ENCODE measurements around the gene MARCHF7. TPM values are rescaled to one million over a fixed set of nuclear protein-coding genes. Genes with fewer than 3 reads are reported as not detected.
"Not testable (repeated sequence)": the region's sequence is repeated elsewhere in the genome, so short reads cannot be mapped to it uniquely, and the experiment has no call there.

Gene MARCHF7, protein sequence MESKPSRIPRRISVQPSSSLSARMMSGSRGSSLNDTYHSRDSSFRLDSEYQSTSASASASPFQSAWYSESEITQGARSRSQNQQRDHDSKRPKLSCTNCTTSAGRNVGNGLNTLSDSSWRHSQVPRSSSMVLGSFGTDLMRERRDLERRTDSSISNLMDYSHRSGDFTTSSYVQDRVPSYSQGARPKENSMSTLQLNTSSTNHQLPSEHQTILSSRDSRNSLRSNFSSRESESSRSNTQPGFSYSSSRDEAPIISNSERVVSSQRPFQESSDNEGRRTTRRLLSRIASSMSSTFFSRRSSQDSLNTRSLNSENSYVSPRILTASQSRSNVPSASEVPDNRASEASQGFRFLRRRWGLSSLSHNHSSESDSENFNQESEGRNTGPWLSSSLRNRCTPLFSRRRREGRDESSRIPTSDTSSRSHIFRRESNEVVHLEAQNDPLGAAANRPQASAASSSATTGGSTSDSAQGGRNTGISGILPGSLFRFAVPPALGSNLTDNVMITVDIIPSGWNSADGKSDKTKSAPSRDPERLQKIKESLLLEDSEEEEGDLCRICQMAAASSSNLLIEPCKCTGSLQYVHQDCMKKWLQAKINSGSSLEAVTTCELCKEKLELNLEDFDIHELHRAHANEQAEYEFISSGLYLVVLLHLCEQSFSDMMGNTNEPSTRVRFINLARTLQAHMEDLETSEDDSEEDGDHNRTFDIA
- 100 to 1,000 TPM in 2 of 4 donors, 10 to 100 TPM in 2; 86.6 to 129 (median 108) TPM for total RNA-seq

DNA sequence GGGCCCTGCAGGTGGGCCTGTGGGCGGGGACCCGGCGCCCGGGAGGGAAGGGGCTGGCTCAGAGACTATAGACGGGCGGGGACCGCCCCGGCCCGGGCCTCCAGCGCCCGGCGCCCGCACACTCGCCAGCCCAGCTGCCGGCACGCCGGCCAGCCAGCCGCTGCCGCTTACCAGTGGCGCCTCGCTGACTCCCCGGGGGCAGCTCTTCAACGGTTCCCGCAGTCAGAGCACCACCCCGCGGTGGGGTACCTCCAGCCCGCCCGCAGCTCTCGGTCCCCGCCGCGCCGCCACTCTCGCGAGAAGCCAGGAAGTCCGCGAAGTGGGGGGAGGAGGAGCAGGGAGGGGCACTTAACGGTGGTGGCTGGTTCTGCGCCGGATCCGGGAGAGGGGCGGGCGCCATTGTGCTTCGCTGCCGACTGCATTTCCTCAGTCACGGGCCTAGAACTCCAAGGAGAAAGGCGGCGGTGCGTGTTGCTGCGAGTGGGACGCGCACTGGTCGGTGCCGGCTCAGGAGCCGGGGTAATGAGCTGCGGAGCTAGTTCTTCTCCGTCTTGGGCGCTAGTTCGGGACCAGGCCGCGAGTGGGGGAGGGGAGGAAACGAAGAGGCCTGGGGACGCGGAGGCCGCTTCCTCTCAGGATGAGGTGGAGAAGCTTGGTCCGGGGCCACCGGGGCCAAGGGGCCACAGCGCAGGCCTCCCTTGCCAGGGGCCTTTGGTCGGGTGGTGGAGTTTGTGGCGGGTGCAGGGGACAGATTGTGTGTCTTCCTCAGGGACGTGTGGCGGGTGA lies at the start of gene MARCHF7:
TSS of gene MARCHF7 (plus strand) at position 364 of the 786 bp plus-strand sequence. CDS start 16,517 bp downstream, outside the sequence.
- H3K4me1 ChIP-seq = peaks cover 0 to 52% (median 7%) of the 10 kb centered on the region in 3 donors
- no peaks in the 10 kb centered on the region for H3K27me3 ChIP-seq
- 0 to 3% methylated on average over 1 to 9 of the region's 72 CpGs for WGBS, 2 donors (ENCODE audit: low coverage in 1 of 2)
- peak within 1 kb of the TSS; percentile 86 to 92 for H3K4me3 ChIP-seq
- peaks cover 0 to 19% of the 10 kb centered on the region in 2 donors for H3K36me3 ChIP-seq
- H3K9me3 ChIP-seq = no peaks in the 10 kb centered on the region
- peak; percentile 97 for TF ChIP-seq POLR2AphosphoS5 (IDR thresholded peaks at IDR 0.05)
- no peak for TF ChIP-seq EP300 (IDR thresholded peaks at IDR 0.05)
- TF ChIP-seq POLR2A (IDR thresholded peaks at IDR 0.05) = peak; percentile 94 to 96
- TF ChIP-seq, protein P1, sequence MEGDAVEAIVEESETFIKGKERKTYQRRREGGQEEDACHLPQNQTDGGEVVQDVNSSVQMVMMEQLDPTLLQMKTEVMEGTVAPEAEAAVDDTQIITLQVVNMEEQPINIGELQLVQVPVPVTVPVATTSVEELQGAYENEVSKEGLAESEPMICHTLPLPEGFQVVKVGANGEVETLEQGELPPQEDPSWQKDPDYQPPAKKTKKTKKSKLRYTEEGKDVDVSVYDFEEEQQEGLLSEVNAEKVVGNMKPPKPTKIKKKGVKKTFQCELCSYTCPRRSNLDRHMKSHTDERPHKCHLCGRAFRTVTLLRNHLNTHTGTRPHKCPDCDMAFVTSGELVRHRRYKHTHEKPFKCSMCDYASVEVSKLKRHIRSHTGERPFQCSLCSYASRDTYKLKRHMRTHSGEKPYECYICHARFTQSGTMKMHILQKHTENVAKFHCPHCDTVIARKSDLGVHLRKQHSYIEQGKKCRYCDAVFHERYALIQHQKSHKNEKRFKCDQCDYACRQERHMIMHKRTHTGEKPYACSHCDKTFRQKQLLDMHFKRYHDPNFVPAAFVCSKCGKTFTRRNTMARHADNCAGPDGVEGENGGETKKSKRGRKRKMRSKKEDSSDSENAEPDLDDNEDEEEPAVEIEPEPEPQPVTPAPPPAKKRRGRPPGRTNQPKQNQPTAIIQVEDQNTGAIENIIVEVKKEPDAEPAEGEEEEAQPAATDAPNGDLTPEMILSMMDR (IDR thresholded peaks at IDR 0.05) = peak in 3 of 4 experiments; percentile 47 to 74 (median 54)
- peak within 1 kb of the TSS; percentile 87 to 98 (median 95) for H3K27ac ChIP-seq
- ATAC-seq = peak; percentile 97

DNA sequence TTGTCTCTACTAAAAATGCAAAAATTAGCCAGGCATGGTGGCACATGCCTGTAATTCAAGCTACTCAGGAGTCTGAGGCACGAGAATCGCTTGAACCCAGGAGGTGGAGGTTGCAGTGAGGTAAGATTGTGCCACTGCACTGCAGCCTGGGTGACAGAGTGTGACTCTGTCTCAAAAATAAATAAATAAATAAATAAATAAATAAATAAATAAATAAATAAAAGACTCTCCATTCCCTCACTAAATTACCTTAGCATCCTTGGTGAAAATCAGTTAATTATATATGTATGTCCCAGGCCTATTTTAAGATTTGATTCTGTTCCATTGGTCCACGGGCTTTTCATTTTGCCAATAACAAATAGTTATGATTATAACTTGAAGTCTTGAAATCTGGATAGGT lies 44.9 kb upstream of the MARCHF7 start:
- ATAC-seq, H3K4me1 ChIP-seq, H3K36me3 ChIP-seq, H3K27ac ChIP-seq, H3K4me3 ChIP-seq, H3K9me3 ChIP-seq, H3K27me3 ChIP-seq: not testable (repeated sequence)
- 94 to 97% methylated on average over 3 of the region's 3 CpGs for WGBS, 2 donors (ENCODE audit: low coverage in 1 of 2)

DNA sequence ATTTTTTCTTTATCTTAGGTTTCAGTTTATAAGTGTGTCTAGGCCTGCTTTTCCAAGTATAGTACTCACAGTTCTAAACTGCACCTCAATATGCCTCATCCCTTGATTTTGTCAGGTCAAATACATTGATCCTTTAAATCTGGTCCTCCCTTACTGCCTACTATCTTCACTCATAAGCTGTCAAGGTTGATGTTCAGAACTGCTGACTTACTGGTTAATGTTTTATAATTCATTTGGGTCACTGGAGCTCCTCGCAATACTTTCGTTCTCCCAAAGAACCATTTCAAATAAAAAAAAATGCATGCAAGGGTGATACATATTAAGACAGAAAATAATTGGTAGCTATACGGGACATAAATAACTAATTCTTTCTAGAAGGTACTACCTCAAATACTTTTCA lies 41.3 kb upstream of the MARCHF7 start:
- 92 to 94% methylated on average over 3 of the region's 3 CpGs for WGBS, 2 donors (ENCODE audit: low coverage in 1 of 2)
- no peak for ATAC-seq
- TF ChIP-seq POLR2A (IDR thresholded peaks at IDR 0.05) (no peak), EP300 (IDR thresholded peaks at IDR 0.05) (no peak), POLR2AphosphoS5 (IDR thresholded peaks at IDR 0.05) (no peak)
- TF ChIP-seq, protein P1 (IDR thresholded peaks at IDR 0.05) = no peak

DNA sequence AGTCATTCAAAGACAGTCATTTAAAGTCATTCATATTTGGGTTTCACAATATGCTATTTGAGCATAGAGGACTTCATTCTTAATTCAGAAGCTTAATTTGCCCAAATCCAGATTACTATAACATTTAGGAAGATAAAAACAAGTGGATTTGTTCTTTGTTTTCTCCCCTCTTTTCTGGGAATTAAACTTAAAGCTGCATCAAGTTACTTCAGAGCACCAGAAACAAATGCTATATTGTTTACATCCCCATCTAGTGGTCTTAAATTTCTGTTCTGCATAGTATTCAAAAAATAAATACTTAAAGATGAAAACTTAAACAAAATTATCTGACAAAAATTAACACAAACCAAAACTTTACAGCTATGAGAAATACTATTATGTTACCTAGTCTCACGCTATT lies 34.7 kb upstream of the MARCHF7 start:
- no peaks in the 10 kb centered on the region for H3K36me3 ChIP-seq
- 80 to 82% methylated on average over 1 of the region's 1 CpG for WGBS, 2 donors (ENCODE audit: low coverage in 1 of 2)
- no peak for ATAC-seq
- no peak overlapping the region for H3K27ac ChIP-seq
- TF ChIP-seq POLR2A (IDR thresholded peaks at IDR 0.05) (no peak), EP300 (IDR thresholded peaks at IDR 0.05) (no peak), POLR2AphosphoS5 (IDR thresholded peaks at IDR 0.05) (no peak)
- TF ChIP-seq, protein P1 (IDR thresholded peaks at IDR 0.05) = peak in 1 of 4 experiments; percentile 46
- H3K4me3 ChIP-seq = no peak overlapping the region
- no peaks in the 10 kb centered on the region for H3K9me3 ChIP-seq
- no peaks in the 10 kb centered on the region for H3K4me1 ChIP-seq
- H3K27me3 ChIP-seq = no peaks in the 10 kb centered on the region

More for the DNA sequence above, 41.3 kb upstream of the MARCHF7 start:
- Histone ChIP-seq H3K4me3 (no peak overlapping the region), H3K9me3 (no peaks in the 10 kb centered on the region), H3K36me3 (no peaks in the 10 kb centered on the region), H3K27me3 (no peaks in the 10 kb centered on the region), H3K4me1 (no peaks in the 10 kb centered on the region), H3K27ac (no peak overlapping the region)

DNA sequence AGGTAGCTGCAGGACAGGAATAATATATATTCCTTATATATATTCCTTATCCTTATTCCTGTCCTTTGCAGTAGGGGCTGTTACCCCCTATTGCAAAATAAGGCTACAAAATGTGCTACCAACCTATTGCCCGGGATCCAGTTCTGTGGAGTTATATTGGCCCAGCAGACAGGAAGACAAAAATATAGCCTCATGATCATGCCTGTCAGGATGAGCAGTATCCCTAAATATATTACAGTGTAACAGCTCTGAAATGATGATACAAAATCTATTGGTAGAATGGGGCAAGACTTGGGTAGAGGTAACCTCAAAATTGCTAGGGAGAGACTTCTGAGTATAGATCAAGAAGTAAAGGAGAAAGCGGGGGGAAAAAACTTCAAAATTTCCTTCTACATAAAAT lies 31.6 kb upstream of the MARCHF7 start:
- Histone ChIP-seq H3K27ac (no peak overlapping the region), H3K27me3 (no peaks in the 10 kb centered on the region), H3K9me3 (no peaks in the 10 kb centered on the region), H3K36me3 (no peaks in the 10 kb centered on the region), H3K4me3 (no peak overlapping the region), H3K4me1 (no peaks in the 10 kb centered on the region)
- TF ChIP-seq POLR2A (IDR thresholded peaks at IDR 0.05) = no peak
- TF ChIP-seq EP300 (IDR thresholded peaks at IDR 0.05) = no peak
- no peak for TF ChIP-seq POLR2AphosphoS5 (IDR thresholded peaks at IDR 0.05)
- TF ChIP-seq, protein P1 (IDR thresholded peaks at IDR 0.05) = no peak
- no peak for ATAC-seq
- 100% methylated on average over 1 to 2 of the region's 2 CpGs for WGBS, 2 donors (ENCODE audit: low coverage in 1 of 2)
